AG10803 (cell line): ENCODE data around the gene STPG2.
A peak's percentile ranks its signal among the peaks of the same experiment; 100 is the strongest.

Experiments used
- DNase-seq: peaks from one replicate; pipeline ENCODE4 v3.0.0; 2010; ENCODE audit warnings: low read depth
- H3K4me3 ChIP-seq: 2 replicates; pipeline ENCODE4 v1.5.1; 2011; ENCODE audit warnings: mild to moderate bottlenecking, low read length, control low read depth
- TF ChIP-seq, protein P1 (sequence below): conservative IDR thresholded peaks from 2 replicates; pipeline ENCODE4 v1.5.1; 2011; ENCODE audit warnings: mild to moderate bottlenecking, low read length, control low read depth, inconsistent platforms

STPG2 gene

DNA sequence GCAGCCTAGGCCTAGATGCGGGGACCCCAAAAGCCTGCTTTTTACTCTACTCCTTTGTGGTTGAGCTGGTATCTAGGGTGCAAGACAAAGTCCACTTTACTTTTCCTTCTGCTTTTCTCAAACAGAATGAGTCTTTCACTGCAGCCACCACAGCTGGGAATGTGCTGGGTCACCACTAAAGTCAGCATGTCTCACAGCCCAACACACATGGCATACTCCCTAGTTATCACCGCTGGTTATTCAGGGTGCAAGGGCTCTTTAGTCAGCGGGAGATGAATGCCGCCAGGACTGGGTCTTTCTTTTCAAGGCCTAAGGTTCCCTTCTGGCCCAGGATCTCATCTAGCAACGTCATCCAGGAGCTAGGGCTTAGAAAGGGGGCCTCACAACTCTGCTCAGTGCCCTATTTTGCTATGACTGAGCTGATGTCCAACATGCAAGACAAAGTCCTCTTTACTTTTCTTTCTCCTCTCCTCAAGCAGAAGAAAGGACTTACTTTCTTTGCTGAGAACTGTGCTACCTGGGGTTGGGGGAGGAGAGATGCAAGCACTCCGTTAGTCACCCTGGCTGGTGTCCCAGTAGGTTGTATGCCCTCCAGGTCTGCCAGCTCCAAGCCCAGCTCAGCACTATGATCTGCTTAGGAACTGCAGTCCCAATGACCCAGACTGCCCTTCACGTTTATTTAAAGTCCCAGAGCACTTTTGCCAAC, 22.9 kb upstream of the STPG2 start:
- TF ChIP-seq, protein P1, sequence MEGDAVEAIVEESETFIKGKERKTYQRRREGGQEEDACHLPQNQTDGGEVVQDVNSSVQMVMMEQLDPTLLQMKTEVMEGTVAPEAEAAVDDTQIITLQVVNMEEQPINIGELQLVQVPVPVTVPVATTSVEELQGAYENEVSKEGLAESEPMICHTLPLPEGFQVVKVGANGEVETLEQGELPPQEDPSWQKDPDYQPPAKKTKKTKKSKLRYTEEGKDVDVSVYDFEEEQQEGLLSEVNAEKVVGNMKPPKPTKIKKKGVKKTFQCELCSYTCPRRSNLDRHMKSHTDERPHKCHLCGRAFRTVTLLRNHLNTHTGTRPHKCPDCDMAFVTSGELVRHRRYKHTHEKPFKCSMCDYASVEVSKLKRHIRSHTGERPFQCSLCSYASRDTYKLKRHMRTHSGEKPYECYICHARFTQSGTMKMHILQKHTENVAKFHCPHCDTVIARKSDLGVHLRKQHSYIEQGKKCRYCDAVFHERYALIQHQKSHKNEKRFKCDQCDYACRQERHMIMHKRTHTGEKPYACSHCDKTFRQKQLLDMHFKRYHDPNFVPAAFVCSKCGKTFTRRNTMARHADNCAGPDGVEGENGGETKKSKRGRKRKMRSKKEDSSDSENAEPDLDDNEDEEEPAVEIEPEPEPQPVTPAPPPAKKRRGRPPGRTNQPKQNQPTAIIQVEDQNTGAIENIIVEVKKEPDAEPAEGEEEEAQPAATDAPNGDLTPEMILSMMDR, result no peak
- no peak for DNase-seq
- H3K4me3 ChIP-seq, result no peak overlapping the region

DNA sequence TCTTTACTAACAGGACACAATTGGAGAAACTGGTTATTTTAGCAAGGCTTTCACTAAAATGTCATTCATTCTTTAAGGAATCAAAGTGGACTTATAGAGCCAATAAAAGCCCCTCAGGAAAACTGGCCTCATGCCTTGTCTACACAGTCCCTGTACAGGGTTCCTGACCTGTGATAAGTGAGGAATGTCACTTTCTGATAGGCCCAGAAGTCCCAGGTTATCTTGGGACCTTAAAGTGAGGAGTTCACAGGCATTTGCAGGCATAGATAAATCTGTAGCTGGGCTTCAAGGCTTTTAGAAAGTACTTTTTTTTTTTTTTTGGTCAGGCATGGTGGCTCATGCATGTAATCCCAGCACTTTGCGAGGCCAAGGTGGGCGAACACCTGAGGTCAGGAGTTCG, 19.4 kb upstream of the STPG2 start:
- no peak overlapping the region for H3K4me3 ChIP-seq
- DNase-seq, result no peak
- TF ChIP-seq, protein P1, result no peak

DNA sequence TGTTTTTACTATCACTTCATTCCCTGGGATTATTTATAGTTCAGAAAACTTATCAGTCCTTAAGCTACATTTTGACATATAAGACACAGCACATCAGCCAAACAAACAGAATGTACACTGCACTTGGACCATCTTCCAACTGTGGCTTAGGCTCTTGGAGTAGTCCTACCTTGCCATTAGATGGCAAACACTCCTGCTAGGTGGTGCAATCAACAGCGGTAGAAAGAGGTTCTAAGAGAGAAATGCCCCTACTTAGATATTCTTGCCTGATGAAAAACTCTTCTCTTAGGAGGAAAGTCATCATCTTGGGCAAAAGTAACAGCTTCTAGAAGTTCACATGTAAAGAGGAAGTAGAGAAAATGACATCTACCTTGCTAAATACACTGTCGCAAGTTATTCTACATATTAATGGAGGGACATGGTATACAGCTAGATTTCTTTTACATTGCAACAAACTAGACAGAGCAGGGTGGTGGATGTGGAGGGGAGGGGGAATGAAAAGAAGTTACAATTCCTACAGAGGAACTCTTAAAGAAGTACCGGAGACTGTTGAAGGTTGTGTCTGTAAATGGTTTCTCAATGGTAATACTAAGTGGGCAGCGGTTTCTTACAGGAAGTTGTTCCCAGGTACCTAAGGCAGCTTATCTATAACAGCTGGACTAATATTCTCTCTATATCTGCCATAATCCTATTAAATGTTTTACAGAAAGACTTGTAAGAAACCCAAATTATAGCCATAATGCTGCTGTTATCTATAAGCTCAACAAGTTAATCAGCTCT, 8.1 kb upstream of the STPG2 start:
- H3K4me3 ChIP-seq, result no peak overlapping the region
- TF ChIP-seq, protein P1, result no peak
- no peak for DNase-seq

DNA sequence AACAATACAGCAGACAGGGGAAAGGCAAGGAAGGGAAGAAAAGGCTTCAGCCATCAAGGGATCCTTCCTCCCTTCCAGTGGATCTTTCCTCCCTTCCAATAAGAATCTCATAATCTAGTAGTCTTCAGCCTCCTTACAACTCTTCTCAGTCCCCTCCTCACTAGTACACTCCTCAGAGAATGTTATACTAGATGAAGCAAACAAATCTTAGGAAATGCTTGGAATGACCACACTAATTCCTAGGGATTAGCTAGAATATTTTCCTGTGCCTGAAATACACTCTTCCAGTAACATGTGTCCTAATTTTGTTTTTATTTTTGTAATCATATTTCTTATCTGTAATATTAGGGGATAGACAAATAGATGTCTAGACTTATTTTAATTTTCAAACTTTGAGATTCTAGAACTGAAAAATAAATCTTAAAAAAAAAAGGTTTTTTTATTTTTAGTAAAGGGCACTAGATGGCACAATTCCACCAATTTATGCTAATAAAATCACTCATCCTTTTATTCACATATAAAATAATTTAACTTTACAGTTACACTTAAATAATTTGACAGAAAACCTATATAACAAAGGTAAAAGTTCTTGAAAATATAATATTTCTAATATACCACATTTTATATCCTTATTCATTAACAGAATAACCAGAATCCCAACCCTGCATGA, 7.0 kb upstream of the STPG2 start:
- TF ChIP-seq, protein P1, result 0 out of 2 replicates have a peak, but pooled peaks have one; percentile 13
- DNase-seq, result peak; percentile 21
- H3K4me3 ChIP-seq, result no peak overlapping the region

DNA sequence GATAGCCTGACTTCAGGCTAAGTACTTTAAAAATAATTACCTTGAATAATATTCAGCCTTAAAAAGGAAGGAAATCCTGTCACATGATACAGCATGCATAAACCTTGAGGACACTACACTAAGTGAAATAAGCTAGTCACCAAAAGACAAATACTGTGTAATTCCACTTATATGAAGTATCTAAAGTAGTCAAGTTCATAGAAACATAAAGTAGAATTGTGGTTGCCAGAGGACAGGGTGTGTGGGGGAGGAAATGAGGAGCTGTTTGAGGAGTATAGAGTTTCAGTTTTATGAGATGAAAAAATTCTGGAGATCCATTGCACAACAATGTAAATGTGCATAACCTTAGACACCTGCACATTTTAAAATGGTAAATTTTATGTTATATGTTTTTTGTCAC, 5.6 kb upstream of the STPG2 start:
- TF ChIP-seq, protein P1, result no peak
- no peak for DNase-seq
- no peak overlapping the region for H3K4me3 ChIP-seq

DNA sequence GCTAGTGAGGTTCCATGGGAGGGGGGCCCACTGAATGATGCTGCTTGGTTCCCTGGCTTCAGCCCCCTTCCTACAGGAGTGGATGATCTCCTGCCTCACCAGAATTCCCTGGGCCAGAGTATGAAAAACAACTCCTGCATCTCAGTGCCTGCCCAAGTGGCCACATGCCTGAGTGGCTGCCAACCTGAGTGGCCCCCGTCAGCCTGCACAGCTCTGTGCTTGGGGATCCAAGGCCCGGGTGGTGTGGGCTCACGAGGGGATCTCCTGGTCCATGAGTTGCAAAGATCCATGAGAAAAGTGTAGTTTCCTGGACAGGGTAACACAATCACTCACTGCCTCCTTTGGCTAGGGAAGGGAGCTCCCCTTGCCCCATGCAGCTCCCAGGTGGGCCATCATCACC, 17.1 kb downstream of the STPG2 start:
- TF ChIP-seq, protein P1, result no peak
- DNase-seq, result no peak
- no peak overlapping the region for H3K4me3 ChIP-seq
